Tibial nerve (tissue), 4 donors: ENCODE results near the gene PSPH.

ENCODE experiments used
- CTCF ChIP-seq, 5 experiments: fragments of 200-600 bp in 3 of 5; fragments of 450-650 bp in 2 of 5; sonication (generic) in 3 of 5; IDR thresholded peaks; one replicate each; pipeline ENCODE4 v1.5.1; 2016 to 2019; ENCODE audit warnings: antibody characterized with exemption in 5 of 5, mild to moderate bottlenecking in 3 of 5, moderate library complexity in 2 of 5
- EP300 ChIP-seq, 2 donors: sonication (generic); formaldehyde crosslinking; IDR thresholded peaks; one replicate each; pipeline ENCODE4 v1.6.1; 2017; ENCODE audit warnings: antibody characterized with exemption in 2 of 2, mild to moderate bottlenecking in 1 of 2
- POLR2A ChIP-seq, 2 donors: fragments of 450-650 bp; IDR thresholded peaks; one replicate each; pipeline ENCODE4 v1.6.1; 2017; ENCODE audit warnings: antibody characterized with exemption in 2 of 2, mild to moderate bottlenecking in 2 of 2, moderate library complexity in 2 of 2

GRCh38 chr7:56007891-56008290, 43.4 kb downstream of the PSPH start:
- TF ChIP-seq CTCF (IDR thresholded peaks at IDR 0.05) = no peak
- TF ChIP-seq POLR2A (IDR thresholded peaks at IDR 0.05) = no peak
- peak in 1 of 2 donors; percentile 35 for TF ChIP-seq EP300 (IDR thresholded peaks at IDR 0.05)
